Measurements from ENCODE around the gene CCL2.

The CCL2 gene

GRCh38 chr17:34241062-34241461 is 14.0 kb upstream of the CCL2 start:
- no peak for DNase-seq (ENCODE audit: low read depth)

- no peak for DNase-seq (ENCODE audit: low read depth)
Measured at GRCh38 chr17:34242587-34243363, 12.3 kb upstream of the CCL2 start.

- DNase-seq (ENCODE audit: low read depth), result no peak
Measured at GRCh38 chr17:34243364-34244320, 11.4 kb upstream of the CCL2 start.

- DNase-seq (ENCODE audit: low read depth), result no peak
Measured at GRCh38 chr17:34245351-34245905, 9.7 kb upstream of the CCL2 start.

GRCh38 chr17:34246446-34246845 is 8.6 kb upstream of the CCL2 start:
- no peak for DNase-seq (ENCODE audit: low read depth)

GRCh38 chr17:34246881-34247280 is 8.2 kb upstream of the CCL2 start:
- DNase-seq (ENCODE audit: low read depth), result no peak

- DNase-seq (ENCODE audit: low read depth), result no peak
Measured at GRCh38 chr17:34248511-34249024, 6.5 kb upstream of the CCL2 start.

- DNase-seq (ENCODE audit: low read depth), result no peak
Measured at GRCh38 chr17:34249061-34249460, 6.0 kb upstream of the CCL2 start.

- no peak for DNase-seq (ENCODE audit: low read depth)
Measured at GRCh38 chr17:34249478-34249877, 5.6 kb upstream of the CCL2 start.

- no peak for DNase-seq (ENCODE audit: low read depth)
Measured at GRCh38 chr17:34251186-34251585, 3.9 kb upstream of the CCL2 start.

GRCh38 chr17:34252095-34252443 is 3.0 kb upstream of the CCL2 start:
- no peak for DNase-seq (ENCODE audit: low read depth)

GRCh38 chr17:34252444-34253138 is 2.5 kb upstream of the CCL2 start:
- DNase-seq (ENCODE audit: low read depth), result no peak

GRCh38 chr17:34253139-34253525 is 2.0 kb upstream of the CCL2 start:
- DNase-seq (ENCODE audit: low read depth), result no peak

GRCh38 chr17:34254146-34254545 is 939 bp upstream of the CCL2 start:
- no peak for DNase-seq (ENCODE audit: low read depth)

- DNase-seq (ENCODE audit: low read depth), result no peak
Measured at GRCh38 chr17:34255381-34255732, 272 bp downstream of the CCL2 start.

GRCh38 chr17:34255841-34256240 is 756 bp downstream of the CCL2 start:
- no peak for DNase-seq (ENCODE audit: low read depth)

- no peak for DNase-seq (ENCODE audit: low read depth)
Measured at GRCh38 chr17:34257299-34257985, 2.4 kb downstream of the CCL2 start.

GRCh38 chr17:34257986-34258326 is 2.9 kb downstream of the CCL2 start:
- no peak for DNase-seq (ENCODE audit: low read depth)

- no peak for DNase-seq (ENCODE audit: low read depth)
Measured at GRCh38 chr17:34259146-34259545, 4.1 kb downstream of the CCL2 start.

GRCh38 chr17:34260861-34261260 is 5.8 kb downstream of the CCL2 start:
- no peak for DNase-seq (ENCODE audit: low read depth)

- DNase-seq (ENCODE audit: low read depth), result no peak
Measured at GRCh38 chr17:34261568-34262337, 6.7 kb downstream of the CCL2 start.

Measured in activated gamma-delta T cell treated with anti-CD3 and anti-CD28 coated beads, Interleukin-2, amount 50 U/mL, for 16 hours (primary cell).